B cell (primary cell): ENCODE results near the gene SMIM22. TPM values are rescaled to one million over a fixed set of nuclear protein-coding genes. Genes with fewer than 3 reads are reported as not detected.

ENCODE experiments used
- ATAC-seq: fragments of 200-7000 bp; cut with Tn5 transposase; one replicate; pipeline ENCODE4 v1.10.0; 2021; ENCODE audit warnings: low read depth, mild to moderate bottlenecking, moderate number of reproducible peaks, moderate library complexity
- CTCF ChIA-PET: fragments of 350-600 bp; sonication (Branson Sonifier 250); formaldehyde crosslinking; loops from one replicate; lab custom pipeline; 2021; ENCODE audit warnings: antibody characterized with exemption, inconsistent platforms; lab: Charles Lee
- POLR2A ChIA-PET: fragments of 350-600 bp; sonication (Branson Sonifier 250); formaldehyde crosslinking; loops from one replicate; lab custom pipeline; 2021; ENCODE audit warnings: antibody characterized with exemption; lab: Charles Lee
- DNase-seq: peaks from one replicate; pipeline ENCODE4 v3.0.0; 2013
- H2AFZ ChIP-seq: 2 replicates; pipeline ENCODE4 v1.6.1; 2012; ENCODE audit warnings: mild to moderate bottlenecking, low read depth, low read length; ENCODE audit not compliant: insufficient read depth, poor library complexity, severe bottlenecking
- H3K27ac ChIP-seq, 2 donors: 1 replicate in 1 of 2; 2 replicates in 1 of 2; pipeline ENCODE4 v1.5.1; 2012 to 2013; ENCODE audit warnings: low read length in 2 of 2, mild to moderate bottlenecking in 2 of 2, moderate library complexity in 1 of 2
- H3K27me3 ChIP-seq, 4 experiments: fragments of 200-600 bp in 1 of 4; sonication (generic) in 1 of 4; replicated peaks in 1 of 4; 1 replicate in 2 of 4; 2 replicates in 2 of 4; pipeline versions ENCODE4 v1.6.1 to v1.7.0; 2013 to 2016; ENCODE audit warnings: low read length in 3 of 4, mild to moderate bottlenecking in 2 of 4, mixed read lengths in 1 of 4, moderate library complexity in 1 of 4; ENCODE audit not compliant: insufficient read depth in 4 of 4, control insufficient read depth in 3 of 4; ENCODE audit errors: control extremely low read depth in 1 of 4
- H3K36me3 ChIP-seq, 2 experiments: replicated peaks in 1 of 2; 1 replicate in 1 of 2; 2 replicates in 1 of 2; pipeline versions ENCODE4 v1.6.1 to v1.7.1; 2013; ENCODE audit warnings: low read length in 1 of 2; ENCODE audit not compliant: insufficient read depth in 2 of 2, control insufficient read depth in 1 of 2; ENCODE audit errors: control extremely low read depth in 1 of 2, extremely low read depth in 1 of 2
- H3K4me1 ChIP-seq, 2 donors: fragments of 200-600 bp in 1 of 2; sonication (generic) in 1 of 2; 1 replicate in 1 of 2; 2 replicates in 1 of 2; pipeline versions ENCODE4 v1.5.1 to v1.6.1; 2013 to 2017; ENCODE audit warnings: low read length in 2 of 2; ENCODE audit not compliant: control insufficient read depth in 2 of 2, insufficient read depth in 2 of 2
- H3K4me2 ChIP-seq: replicated peaks from 2 replicates; pipeline ENCODE3; 2012; ENCODE audit warnings: mild to moderate bottlenecking, low read depth, low read length; ENCODE audit not compliant: poor library complexity, severe bottlenecking
- H3K4me3 ChIP-seq, 5 experiments: fragments of 200-600 bp in 1 of 5; sonication (generic) in 1 of 5; 1 replicate in 3 of 5; 2 replicates in 2 of 5; pipeline versions ENCODE4 v1.5.1 to v1.7.0; 2011 to 2016; ENCODE audit warnings: low read length in 4 of 5, mild to moderate bottlenecking in 4 of 5, low read depth in 2 of 5, control low read depth in 1 of 5, moderate library complexity in 1 of 5; ENCODE audit not compliant: insufficient read depth in 1 of 5; ENCODE audit errors: control extremely low read depth in 1 of 5, extremely low read depth in 1 of 5
- H3K79me2 ChIP-seq: fragments of 200-600 bp; sonication (generic); one replicate; pipeline ENCODE4 v1.6.0; 2016; ENCODE audit warnings: low read length; ENCODE audit not compliant: control insufficient read depth, insufficient read depth
- H3K9ac ChIP-seq: fragments of 200-600 bp; sonication (generic); 2 replicates; pipeline ENCODE4 v1.6.1; 2017; ENCODE audit warnings: mild to moderate bottlenecking, low read length, moderate library complexity
- H3K9me3 ChIP-seq, 3 donors: one replicate each; pipeline versions ENCODE4 v1.6.1 to v1.7.1; 2013; ENCODE audit warnings: low read length in 2 of 3; ENCODE audit not compliant: control insufficient read depth in 2 of 3, insufficient read depth in 1 of 3; ENCODE audit errors: control extremely low read depth in 1 of 3
- H4K20me1 ChIP-seq: 2 replicates; pipeline ENCODE4 v1.6.0; 2012; ENCODE audit warnings: mild to moderate bottlenecking, low read length; ENCODE audit not compliant: insufficient read depth, control insufficient read depth, poor library complexity, severe bottlenecking
- H3K27ac Mint-ChIP-seq: one replicate; pipeline ENCODE4 v1.8.0; 2021; ENCODE audit warnings: mixed read lengths
- H3K27me3 Mint-ChIP-seq: one replicate; pipeline ENCODE4 v1.8.0; 2021; ENCODE audit warnings: mixed read lengths
- H3K4me1 Mint-ChIP-seq: one replicate; pipeline ENCODE4 v1.8.0; 2021; ENCODE audit warnings: mixed read lengths
- H3K4me3 Mint-ChIP-seq: one replicate; pipeline ENCODE4 v1.8.0; 2021; ENCODE audit warnings: mixed read lengths
- H3K9me3 Mint-ChIP-seq: one replicate; pipeline ENCODE4 v1.8.0; 2022; ENCODE audit warnings: mixed read lengths; ENCODE audit not compliant: insufficient read depth
- CTCF ChIP-seq: fragments of 200-600 bp; IDR thresholded peaks from one replicate; pipeline ENCODE4 v1.8.0; 2022; ENCODE audit warnings: antibody characterized with exemption, mild to moderate bottlenecking
- WGBS: methylation state at CpG from one replicate; pipeline ENCODE4 v1.1.5; 2013; ENCODE audit warnings: missing lambda C conversion rate; ENCODE audit not compliant: insufficient coverage; 5-methylcytosine and 5-hydroxymethylcytosine counted together
- intact Hi-C: fragments of 100-400 bp; cut with micrococcal nuclease; formaldehyde crosslinking; loops from one replicate; pipeline ENCODE4 v1.10.0; 2022
- polyA plus RNA-seq: library from polyadenylated mRNA; depleted of rRNA; stranded (reverse); fragments of >200 nt; gene quantifications from 2 replicates; pipeline ENCODE4 v1.2.3, GENCODE V29; 2012
- total RNA-seq, 2 donors: library from RNA; stranded (reverse); fragments of 120-200 nt in 1 of 2; gene quantifications; 1 replicate in 1 of 2; 2 replicates in 1 of 2; pipeline versions ENCODE4 v1.2.3 to v1.2.4, GENCODE V29; 2013 to 2022

Gene SMIM22
- total and polyA plus RNA-seq, 2 donors (not counting 1 experiment from before 2014, with no cell fraction given), result not detected

GRCh38 chr16:4767872-4768548, 27.2 kb upstream of the SMIM22 start:
- TF ChIP-seq CTCF, result no peak
- H3K27me3 ChIP-seq, result no peaks in the 10 kb centered on the region
- peak overlapping the region; percentile 98 for H3K4me3 Mint-ChIP-seq
- H3K4me2 ChIP-seq, result peak overlapping the region; percentile 91
- peaks cover 31% of the 10 kb centered on the region for H3K4me1 Mint-ChIP-seq
- ChIA-PET POLR2A (interaction anchor here (0.7 to 2.6 kb wide), 4 partner anchors 34 to 89 kb away, joined by 3 to 14 read pairs (median 6); partner anchors contain the start of genes ANKS3, DNAAF8, NUDT16L1 and ROGDI), CTCF (interaction anchor here (1.9 kb wide), 1 partner anchor 34 kb away, joined by 12 read pairs; the partner anchor contains the start of genes ANKS3 and DNAAF8)
- H3K9ac ChIP-seq, result peak overlapping the region; percentile 79
- peak overlapping the region; percentile 63 to 87 (median 73) for H3K4me3 ChIP-seq
- peaks cover 0 to 9% of the 10 kb centered on the region in 2 experiments for H3K36me3 ChIP-seq
- ATAC-seq (no peak), DNase-seq (no peak)
- intact Hi-C loops, result loop anchor here (1.0 kb wide), 7 partner anchors 34 to 263 kb away; partner anchors contain the start of genes ANKS3, DNAAF8, GLYR1 and MGRN1
- no peaks in the 10 kb centered on the region for H4K20me1 ChIP-seq
- H3K27ac ChIP-seq, result peak overlapping the region; percentile 50 to 70
- no peaks in the 10 kb centered on the region for H3K9me3 Mint-ChIP-seq
- 50% methylated on average over 2 of the region's 17 CpGs for WGBS
- H2AFZ ChIP-seq, result peak overlapping the region; percentile 99
- H3K27me3 Mint-ChIP-seq, result no peaks in the 10 kb centered on the region
- H3K9me3 ChIP-seq, result no peaks in the 10 kb centered on the region
- H3K27ac Mint-ChIP-seq, result peak overlapping the region; percentile 95
- H3K79me2 ChIP-seq, result peaks cover 27% of the 10 kb centered on the region
- peaks cover 15 to 33% of the 10 kb centered on the region in 2 donors for H3K4me1 ChIP-seq
